ENCODE data around the gene KIF1C.
A peak's percentile ranks its signal among the peaks of the same experiment; 100 is the strongest.

The KIF1C gene

GRCh38 chr17:4987767-4988567, 9.8 kb upstream of the KIF1C start:
- no peak for TF ChIP-seq CTCF (IDR thresholded peaks at IDR 0.05; ENCODE audit: control insufficient read depth, extremely low read depth, insufficient read depth)
- DNase-seq (ENCODE audit: low read depth): no peak

GRCh38 chr17:4994081-4994595, 3.6 kb upstream of the KIF1C start:
- DNase-seq (ENCODE audit: low read depth): no peak
- H3K4me3 ChIP-seq (ENCODE audit: low read depth, low read length): no peak overlapping the region
- TF ChIP-seq CTCF (IDR thresholded peaks at IDR 0.05; ENCODE audit: control insufficient read depth, extremely low read depth, insufficient read depth): no peak

More at GRCh38 chr17:4987767-4988567, 9.8 kb upstream of the KIF1C start:
- H3K4me3 ChIP-seq (ENCODE audit: low read depth, low read length): peak overlapping the region; percentile 94

GRCh38 chr17:4998027-4998731, 429 bp downstream of the KIF1C start:
- no peak for TF ChIP-seq CTCF (IDR thresholded peaks at IDR 0.05; ENCODE audit: control insufficient read depth, extremely low read depth, insufficient read depth)
- peak overlapping the region; percentile 91 for H3K4me3 ChIP-seq (ENCODE audit: low read depth, low read length)
- no peak for DNase-seq (ENCODE audit: low read depth)

- no peak for TF ChIP-seq CTCF (IDR thresholded peaks at IDR 0.05; ENCODE audit: control insufficient read depth, extremely low read depth, insufficient read depth)
- DNase-seq (ENCODE audit: low read depth): no peak
- H3K4me3 ChIP-seq (ENCODE audit: low read depth, low read length): peak overlapping the region; percentile 91
Observed at GRCh38 chr17:4998732-4999429, 1.1 kb downstream of the KIF1C start.

- H3K4me3 ChIP-seq (ENCODE audit: low read depth, low read length): peak overlapping the region; percentile 91
- DNase-seq (ENCODE audit: low read depth): no peak
- no peak for TF ChIP-seq CTCF (IDR thresholded peaks at IDR 0.05; ENCODE audit: control insufficient read depth, extremely low read depth, insufficient read depth)
Observed at GRCh38 chr17:4999430-5000093, 1.8 kb downstream of the KIF1C start.

- no peak for TF ChIP-seq CTCF (IDR thresholded peaks at IDR 0.05; ENCODE audit: control insufficient read depth, extremely low read depth, insufficient read depth)
- no peak overlapping the region for H3K4me3 ChIP-seq (ENCODE audit: low read depth, low read length)
- no peak for DNase-seq (ENCODE audit: low read depth)
Observed at GRCh38 chr17:5000237-5000639, 2.5 kb downstream of the KIF1C start.
